ENCODE results near the gene SLC25A44. TPM values are rescaled to one million over a fixed set of nuclear protein-coding genes. Genes with fewer than 3 reads are reported as not detected.

Gene SLC25A44
- total RNA-seq, 1 experiment from 2014 or later, result 30.9 TPM

DNA sequence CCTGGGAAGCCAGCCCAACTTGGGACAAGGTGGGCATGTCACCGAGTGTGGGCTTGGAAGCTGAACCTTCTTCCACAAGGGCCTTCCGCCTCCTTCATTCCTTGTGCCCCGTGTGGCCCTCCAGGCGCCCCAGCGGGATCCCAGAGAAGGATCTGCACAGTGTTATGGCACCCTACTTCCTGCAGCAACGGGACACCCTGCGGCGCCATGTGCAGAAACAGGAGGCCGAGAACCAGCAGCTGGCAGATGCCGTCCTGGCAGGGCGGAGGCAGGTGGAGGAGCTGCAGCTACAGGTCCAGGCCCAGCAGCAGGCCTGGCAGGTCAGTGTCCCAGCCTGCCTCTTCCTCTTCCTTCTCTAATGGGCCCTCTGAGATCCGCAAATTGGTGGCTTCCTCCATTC, 42.3 kb downstream of the SLC25A44 start:
- no TSS peak for BruUV-seq (replicated peaks)
- H3K4me3 ChIP-seq (ENCODE audit: low read depth, low read length, poor library complexity, severe bottlenecking), result no peak overlapping the region
- no peaks in the 10 kb centered on the region for H3K27me3 ChIP-seq (replicated peaks; ENCODE audit: insufficient read depth, low read depth, low read length, poor library complexity)
- no peaks in the 10 kb centered on the region for H3K9me3 ChIP-seq (ENCODE audit: low read depth, low read length, poor library complexity, severe bottlenecking)
- H3K36me3 ChIP-seq (ENCODE audit: insufficient read depth, low read length, poor library complexity, severe bottlenecking), result peaks cover 15% of the 10 kb centered on the region
- ChIA-PET CTCF (interaction anchor here (0.7 kb wide), 1 partner anchor 11 kb away, joined by 3 read pairs; no protein-coding TSS in a partner anchor), POLR2A (ENCODE audit: low non-redundant PET) (no interaction called here)
- no peak overlapping the region for H3K27ac ChIP-seq (ENCODE audit: low read depth, low read length, poor library complexity, severe bottlenecking)
- peaks cover 12% of the 10 kb centered on the region for H3K4me1 ChIP-seq (ENCODE audit: insufficient read depth, low read length, poor library complexity, severe bottlenecking)
- TF ChIP-seq, protein P1, sequence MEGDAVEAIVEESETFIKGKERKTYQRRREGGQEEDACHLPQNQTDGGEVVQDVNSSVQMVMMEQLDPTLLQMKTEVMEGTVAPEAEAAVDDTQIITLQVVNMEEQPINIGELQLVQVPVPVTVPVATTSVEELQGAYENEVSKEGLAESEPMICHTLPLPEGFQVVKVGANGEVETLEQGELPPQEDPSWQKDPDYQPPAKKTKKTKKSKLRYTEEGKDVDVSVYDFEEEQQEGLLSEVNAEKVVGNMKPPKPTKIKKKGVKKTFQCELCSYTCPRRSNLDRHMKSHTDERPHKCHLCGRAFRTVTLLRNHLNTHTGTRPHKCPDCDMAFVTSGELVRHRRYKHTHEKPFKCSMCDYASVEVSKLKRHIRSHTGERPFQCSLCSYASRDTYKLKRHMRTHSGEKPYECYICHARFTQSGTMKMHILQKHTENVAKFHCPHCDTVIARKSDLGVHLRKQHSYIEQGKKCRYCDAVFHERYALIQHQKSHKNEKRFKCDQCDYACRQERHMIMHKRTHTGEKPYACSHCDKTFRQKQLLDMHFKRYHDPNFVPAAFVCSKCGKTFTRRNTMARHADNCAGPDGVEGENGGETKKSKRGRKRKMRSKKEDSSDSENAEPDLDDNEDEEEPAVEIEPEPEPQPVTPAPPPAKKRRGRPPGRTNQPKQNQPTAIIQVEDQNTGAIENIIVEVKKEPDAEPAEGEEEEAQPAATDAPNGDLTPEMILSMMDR (conservative IDR thresholded peaks at IDR 0.05; ENCODE audit: low read depth, low read length), result no peak
- TF ChIP-seq EZH2 (IDR thresholded peaks at IDR 0.05; ENCODE audit: borderline replicate concordance, low read depth, low read length, poor library complexity, severe bottlenecking), result no peak
- intact Hi-C loops (cut with micrococcal nuclease; ENCODE audit: unreplicated experiment), result no loop called here
- no peak for DNase-seq (ENCODE audit: low spot score)

DNA sequence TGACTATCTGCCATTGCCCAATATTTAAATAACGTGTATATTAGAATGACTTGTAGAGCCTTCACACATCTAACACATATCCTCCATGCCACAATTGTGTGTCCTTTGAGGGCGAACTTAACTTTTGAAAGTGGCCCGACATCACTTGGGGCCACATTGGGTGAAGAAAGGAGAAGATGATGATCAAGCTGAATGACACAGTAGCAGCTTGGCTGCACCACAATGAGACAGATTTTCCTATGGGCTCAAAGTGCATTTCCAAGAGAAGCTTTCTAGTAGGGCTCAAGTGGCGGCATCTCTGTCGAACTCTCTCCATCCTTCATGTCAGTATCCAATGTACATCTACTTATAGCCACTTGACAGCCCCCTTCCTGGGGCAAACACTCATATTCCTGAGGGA, 44.3 kb downstream of the SLC25A44 start:
- Histone ChIP-seq H3K27me3 (replicated peaks; ENCODE audit: insufficient read depth, low read depth, low read length, poor library complexity) (no peaks in the 10 kb centered on the region), H3K36me3 (ENCODE audit: insufficient read depth, low read length, poor library complexity, severe bottlenecking) (peaks cover 15% of the 10 kb centered on the region), H3K4me3 (ENCODE audit: low read depth, low read length, poor library complexity, severe bottlenecking) (no peak overlapping the region), H3K27ac (ENCODE audit: low read depth, low read length, poor library complexity, severe bottlenecking) (no peak overlapping the region), H3K9me3 (ENCODE audit: low read depth, low read length, poor library complexity, severe bottlenecking) (no peaks in the 10 kb centered on the region), H3K4me1 (ENCODE audit: insufficient read depth, low read length, poor library complexity, severe bottlenecking) (peaks cover under 1% of the 10 kb centered on the region)
- intact Hi-C loops (cut with micrococcal nuclease; ENCODE audit: unreplicated experiment), result no loop called here
- ChIA-PET POLR2A (ENCODE audit: low non-redundant PET) (no interaction called here), CTCF (interaction anchor here (0.5 to 0.6 kb wide), 2 partner anchors 129 to 146 kb away, joined by 3 read pairs; no protein-coding TSS in a partner anchor)
- no peak for DNase-seq (ENCODE audit: low spot score)
- BruUV-seq (replicated peaks), result no TSS peak
- no peak for TF ChIP-seq EZH2 (IDR thresholded peaks at IDR 0.05; ENCODE audit: borderline replicate concordance, low read depth, low read length, poor library complexity, severe bottlenecking)

DNA sequence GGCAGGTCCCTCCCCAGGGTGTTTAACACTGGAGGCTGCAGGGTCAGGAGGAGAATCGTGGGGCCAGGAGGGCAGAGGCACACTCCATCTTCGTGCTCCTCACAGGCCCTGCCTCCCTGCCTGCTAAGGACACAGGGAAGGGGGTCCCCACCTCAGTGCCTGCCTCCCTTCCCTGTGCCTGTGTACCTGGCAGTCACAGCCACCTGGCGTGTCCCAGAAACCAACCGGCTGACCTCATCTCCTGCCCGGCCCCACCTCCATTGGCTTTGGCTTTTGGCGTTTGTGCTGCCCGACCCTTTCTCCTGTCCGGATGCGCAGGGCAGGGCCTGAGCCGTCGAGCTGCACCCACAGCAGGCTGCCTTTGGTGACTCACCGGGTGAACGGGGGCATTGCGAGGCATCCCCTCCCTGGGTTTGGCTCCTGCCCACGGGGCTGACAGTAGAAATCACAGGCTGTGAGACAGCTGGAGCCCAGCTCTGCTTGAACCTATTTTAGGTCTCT, 47.5 kb downstream of the SLC25A44 start:
- intact Hi-C loops (cut with micrococcal nuclease; ENCODE audit: unreplicated experiment), result no loop called here
- H3K4me3 ChIP-seq (ENCODE audit: low read depth, low read length, poor library complexity, severe bottlenecking), result no peak overlapping the region
- ChIA-PET CTCF (no interaction called here), POLR2A (ENCODE audit: low non-redundant PET) (no interaction called here)
- H3K9me3 ChIP-seq (ENCODE audit: low read depth, low read length, poor library complexity, severe bottlenecking), result no peaks in the 10 kb centered on the region
- peaks cover 6% of the 10 kb centered on the region for H3K4me1 ChIP-seq (ENCODE audit: insufficient read depth, low read length, poor library complexity, severe bottlenecking)
- BruUV-seq (replicated peaks), result no TSS peak
- no peaks in the 10 kb centered on the region for H3K27me3 ChIP-seq (replicated peaks; ENCODE audit: insufficient read depth, low read depth, low read length, poor library complexity)
- H3K36me3 ChIP-seq (ENCODE audit: insufficient read depth, low read length, poor library complexity, severe bottlenecking), result peaks cover 7% of the 10 kb centered on the region
- TF ChIP-seq EZH2 (IDR thresholded peaks at IDR 0.05; ENCODE audit: borderline replicate concordance, low read depth, low read length, poor library complexity, severe bottlenecking), result no peak
- TF ChIP-seq, protein P1 (conservative IDR thresholded peaks at IDR 0.05; ENCODE audit: low read depth, low read length), result no peak
- no peak overlapping the region for H3K27ac ChIP-seq (ENCODE audit: low read depth, low read length, poor library complexity, severe bottlenecking)
- no peak for DNase-seq (ENCODE audit: low spot score)

DNA sequence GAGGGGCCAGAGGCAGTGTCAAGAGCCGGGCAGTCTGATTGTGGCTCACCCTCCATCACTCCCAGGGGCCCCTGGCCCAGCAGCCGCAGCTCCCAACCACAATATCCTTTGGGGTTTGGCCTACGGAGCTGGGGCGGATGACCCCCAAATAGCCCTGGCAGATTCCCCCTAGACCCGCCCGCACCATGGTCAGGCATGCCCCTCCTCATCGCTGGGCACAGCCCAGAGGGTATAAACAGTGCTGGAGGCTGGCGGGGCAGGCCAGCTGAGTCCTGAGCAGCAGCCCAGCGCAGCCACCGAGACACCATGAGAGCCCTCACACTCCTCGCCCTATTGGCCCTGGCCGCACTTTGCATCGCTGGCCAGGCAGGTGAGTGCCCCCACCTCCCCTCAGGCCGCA, 48.0 kb downstream of the SLC25A44 start, which contains the start of gene BGLAP:
BGLAP (plus strand) TSS at position 259 of the 400 bp plus-strand sequence; CDS start at position 307, 48 bp downstream.
- Histone ChIP-seq H3K27ac (ENCODE audit: low read depth, low read length, poor library complexity, severe bottlenecking) (no peak within 1 kb of the TSS), H3K4me3 (ENCODE audit: low read depth, low read length, poor library complexity, severe bottlenecking) (no peak within 1 kb of the TSS), H3K36me3 (ENCODE audit: insufficient read depth, low read length, poor library complexity, severe bottlenecking) (peaks cover 5% of the 10 kb centered on the region), H3K4me1 (ENCODE audit: insufficient read depth, low read length, poor library complexity, severe bottlenecking) (peaks cover 6% of the 10 kb centered on the region), H3K27me3 (replicated peaks; ENCODE audit: insufficient read depth, low read depth, low read length, poor library complexity) (no peaks in the 10 kb centered on the region), H3K9me3 (ENCODE audit: low read depth, low read length, poor library complexity, severe bottlenecking) (no peaks in the 10 kb centered on the region)
- no TSS peak for BruUV-seq (replicated peaks)
- no peak for TF ChIP-seq EZH2 (IDR thresholded peaks at IDR 0.05; ENCODE audit: borderline replicate concordance, low read depth, low read length, poor library complexity, severe bottlenecking)
- TF ChIP-seq, protein P1 (conservative IDR thresholded peaks at IDR 0.05; ENCODE audit: low read depth, low read length), result no peak
- ChIA-PET CTCF (no interaction called here), POLR2A (ENCODE audit: low non-redundant PET) (no interaction called here)
- intact Hi-C loops (cut with micrococcal nuclease; ENCODE audit: unreplicated experiment), result no loop called here
- DNase-seq (ENCODE audit: low spot score), result no peak
